ENCODE results near the gene NPC2. TPM values are rescaled to one million over a fixed set of nuclear protein-coding genes. Genes with fewer than 3 reads are reported as not detected.

Gene NPC2
- total and polyA plus RNA-seq, 2 experiments from 2014 or later: 103 to 156 TPM

GRCh38 chr14:74527736-74528280 is 34.7 kb upstream of the NPC2 start:
- Histone ChIP-seq H3K9me2 (ENCODE audit: insufficient read depth) (no peaks in the 10 kb centered on the region), H3K27ac (no peak overlapping the region), H4K20me1 (ENCODE audit: insufficient read depth) (no peaks in the 10 kb centered on the region), H3F3A (ENCODE audit: insufficient read depth) (peaks cover 25% of the 10 kb centered on the region), H3K27me3 (replicated peaks; ENCODE audit: insufficient read depth) (no peaks in the 10 kb centered on the region), H3K4me1 (ENCODE audit: insufficient read depth) (peaks cover 16% of the 10 kb centered on the region), H3K4me2 (ENCODE audit: unreplicated experiment) (no peak overlapping the region), H3K9ac (no peak overlapping the region), H3K4me3 (no peak overlapping the region), H3K9me3 (ENCODE audit: low read depth) (no peaks in the 10 kb centered on the region), H3K79me2 (ENCODE audit: insufficient read depth) (no peaks in the 10 kb centered on the region), H2AFZ (no peak overlapping the region), H3K36me3 (ENCODE audit: low read depth) (peaks cover 13% of the 10 kb centered on the region; the same call in 1 of the 2 replicates)
- 91 to 92% methylated on average over 10 of the region's 10 CpGs for WGBS, 2 experiments (ENCODE audit: low coverage in 1 of 2, low lambda C conversion rate in 2 of 2, missing lambda C conversion rate in 2 of 2)
- DNase-seq: no peak
- in situ Hi-C loops (cut with MboI): no loop called here
- TF ChIP-seq EZH2 (IDR thresholded peaks at IDR 0.05; ENCODE audit: insufficient read depth, poor library complexity, severe bottlenecking) (no peak), EZH2phosphoT487 (IDR thresholded peaks at IDR 0.05; ENCODE audit: insufficient read depth, low read depth) (no peak)

GRCh38 chr14:74526854-74527585 is 33.9 kb upstream of the NPC2 start:
- Histone ChIP-seq H3F3A (ENCODE audit: insufficient read depth) (peaks cover 21% of the 10 kb centered on the region), H3K79me2 (ENCODE audit: insufficient read depth) (no peaks in the 10 kb centered on the region), H4K20me1 (ENCODE audit: insufficient read depth) (no peaks in the 10 kb centered on the region), H3K36me3 (ENCODE audit: low read depth) (peaks cover 14% of the 10 kb centered on the region; the same call in 1 of the 2 replicates), H3K4me2 (ENCODE audit: unreplicated experiment) (no peak overlapping the region), H2AFZ (no peak overlapping the region), H3K9me3 (ENCODE audit: low read depth) (no peaks in the 10 kb centered on the region), H3K9me2 (ENCODE audit: insufficient read depth) (no peaks in the 10 kb centered on the region), H3K9ac (no peak overlapping the region), H3K4me1 (ENCODE audit: insufficient read depth) (peaks cover 16% of the 10 kb centered on the region), H3K4me3 (no peak overlapping the region), H3K27ac (no peak overlapping the region), H3K27me3 (replicated peaks; ENCODE audit: insufficient read depth) (no peaks in the 10 kb centered on the region)
- WGBS, 2 experiments (ENCODE audit: low coverage in 1 of 2, low lambda C conversion rate in 2 of 2, missing lambda C conversion rate in 2 of 2): 86 to 89% methylated on average over 10 of the region's 10 CpGs
- DNase-seq: no peak
- in situ Hi-C loops (cut with MboI): no loop called here
- no peak for TF ChIP-seq EZH2phosphoT487 (IDR thresholded peaks at IDR 0.05; ENCODE audit: insufficient read depth, low read depth)
- no peak for TF ChIP-seq EZH2 (IDR thresholded peaks at IDR 0.05; ENCODE audit: insufficient read depth, poor library complexity, severe bottlenecking)

- in situ Hi-C loops (cut with MboI): no loop called here
- Histone ChIP-seq H3K4me1 (ENCODE audit: insufficient read depth) (peaks cover 16% of the 10 kb centered on the region), H3F3A (ENCODE audit: insufficient read depth) (peaks cover 16% of the 10 kb centered on the region), H3K36me3 (ENCODE audit: low read depth) (peaks cover 8% of the 10 kb centered on the region; the same call in 1 of the 2 replicates), H3K27me3 (replicated peaks; ENCODE audit: insufficient read depth) (no peaks in the 10 kb centered on the region), H3K9me2 (ENCODE audit: insufficient read depth) (no peaks in the 10 kb centered on the region), H3K79me2 (ENCODE audit: insufficient read depth) (no peaks in the 10 kb centered on the region), H3K4me3 (no peak overlapping the region), H3K4me2 (ENCODE audit: unreplicated experiment) (no peak overlapping the region), H2AFZ (no peak overlapping the region), H3K9me3 (ENCODE audit: low read depth) (no peaks in the 10 kb centered on the region), H3K9ac (no peak overlapping the region), H3K27ac (no peak overlapping the region), H4K20me1 (ENCODE audit: insufficient read depth) (no peaks in the 10 kb centered on the region)
- 88 to 94% methylated on average over 4 of the region's 4 CpGs for WGBS, 2 experiments (ENCODE audit: low coverage in 1 of 2, low lambda C conversion rate in 2 of 2, missing lambda C conversion rate in 2 of 2)
- no peak for DNase-seq
- TF ChIP-seq EZH2 (IDR thresholded peaks at IDR 0.05; ENCODE audit: insufficient read depth, poor library complexity, severe bottlenecking): no peak
- no peak for TF ChIP-seq EZH2phosphoT487 (IDR thresholded peaks at IDR 0.05; ENCODE audit: insufficient read depth, low read depth)
Observed at GRCh38 chr14:74525361-74525851, 32.3 kb upstream of the NPC2 start.

GRCh38 chr14:74524812-74525135 is 31.7 kb upstream of the NPC2 start:
- H3K9me2 ChIP-seq (ENCODE audit: insufficient read depth): no peaks in the 10 kb centered on the region
- no peaks in the 10 kb centered on the region for H3K79me2 ChIP-seq (ENCODE audit: insufficient read depth)
- peaks cover 10% of the 10 kb centered on the region for H3F3A ChIP-seq (ENCODE audit: insufficient read depth)
- H2AFZ ChIP-seq: no peak overlapping the region
- H3K27me3 ChIP-seq (replicated peaks; ENCODE audit: insufficient read depth): no peaks in the 10 kb centered on the region
- peaks cover 8% of the 10 kb centered on the region; the same call in 1 of the 2 replicates for H3K36me3 ChIP-seq (ENCODE audit: low read depth)
- peaks cover 16% of the 10 kb centered on the region for H3K4me1 ChIP-seq (ENCODE audit: insufficient read depth)
- in situ Hi-C loops (cut with MboI): no loop called here
- H3K4me2 ChIP-seq (ENCODE audit: unreplicated experiment): peak overlapping the region; percentile 20
- no peak for TF ChIP-seq EZH2phosphoT487 (IDR thresholded peaks at IDR 0.05; ENCODE audit: insufficient read depth, low read depth)
- no peak for TF ChIP-seq EZH2 (IDR thresholded peaks at IDR 0.05; ENCODE audit: insufficient read depth, poor library complexity, severe bottlenecking)
- no peak overlapping the region for H3K4me3 ChIP-seq
- H3K27ac ChIP-seq: peak overlapping the region; percentile 57
- no peak for DNase-seq
- H3K9me3 ChIP-seq (ENCODE audit: low read depth): no peaks in the 10 kb centered on the region
- no peaks in the 10 kb centered on the region for H4K20me1 ChIP-seq (ENCODE audit: insufficient read depth)
- peak overlapping the region; percentile 31; the same call in 1 of the 2 replicates for H3K9ac ChIP-seq
